Memory B cell (primary cell): ENCODE data around the gene GJD4.

Source experiments
- ATAC-seq: fragments of 150-1000 bp; cut with Tn5 transposase; 2 replicates; pipeline ENCODE4 v1.10.0; 2021; ENCODE audit warnings: low read depth, mild to moderate bottlenecking, moderate library complexity
- DNase-seq, 2 donors: peaks; one replicate each; pipeline ENCODE4 v3.0.0; 2022; ENCODE audit warnings: low spot score in 2 of 2
- H3K27ac Mint-ChIP-seq: one replicate; pipeline ENCODE4 v1.8.0; 2022; ENCODE audit warnings: mild to moderate bottlenecking, moderate library complexity, mixed read lengths
- H3K27me3 Mint-ChIP-seq: one replicate; pipeline ENCODE4 v1.8.0; 2022; ENCODE audit warnings: mixed read lengths
- H3K36me3 Mint-ChIP-seq: one replicate; pipeline ENCODE4 v1.8.0; 2022; ENCODE audit warnings: mild to moderate bottlenecking, mixed read lengths
- H3K4me1 Mint-ChIP-seq: one replicate; pipeline ENCODE4 v1.8.0; 2022; ENCODE audit warnings: mixed read lengths
- H3K4me3 Mint-ChIP-seq: one replicate; pipeline ENCODE4 v1.8.0; 2022; ENCODE audit warnings: mild to moderate bottlenecking, moderate library complexity, mixed read lengths
- H3K9me3 Mint-ChIP-seq: one replicate; pipeline ENCODE4 v1.8.0; 2022; ENCODE audit warnings: mixed read lengths

GJD4 gene

DNA sequence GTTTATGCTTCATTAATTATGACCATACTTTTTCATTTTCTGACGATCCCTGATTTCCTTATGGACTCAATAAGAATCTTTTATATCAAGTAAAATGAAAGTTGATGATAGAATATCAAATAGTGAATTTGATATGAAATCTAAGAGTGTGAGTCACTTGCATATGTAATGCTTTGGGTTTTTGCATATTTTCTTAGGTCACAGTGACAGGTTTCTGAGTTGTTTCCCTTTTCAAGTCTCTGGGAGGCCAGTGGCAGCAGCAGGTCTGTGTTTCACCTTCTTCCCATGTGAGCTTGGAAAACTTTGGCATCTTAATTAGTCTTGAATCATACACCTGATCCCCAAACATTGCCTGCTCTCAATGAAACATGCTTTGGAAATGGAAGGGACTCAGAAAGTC, 34.7 kb upstream of the GJD4 start:
- peaks cover 3% of the 10 kb centered on the region for H3K4me1 Mint-ChIP-seq
- no peak overlapping the region for H3K27ac Mint-ChIP-seq
- no peaks in the 10 kb centered on the region for H3K9me3 Mint-ChIP-seq
- no peaks in the 10 kb centered on the region for H3K27me3 Mint-ChIP-seq
- DNase-seq (no peak), ATAC-seq (no peak)
- H3K4me3 Mint-ChIP-seq = no peak overlapping the region
- H3K36me3 Mint-ChIP-seq = peaks cover 33% of the 10 kb centered on the region

- H3K4me1 Mint-ChIP-seq = no peaks in the 10 kb centered on the region
- H3K9me3 Mint-ChIP-seq = no peaks in the 10 kb centered on the region
- ATAC-seq (no peak), DNase-seq (no peak)
- H3K27me3 Mint-ChIP-seq = no peaks in the 10 kb centered on the region
- H3K36me3 Mint-ChIP-seq = peaks cover 27% of the 10 kb centered on the region
- no peak overlapping the region for H3K27ac Mint-ChIP-seq
- H3K4me3 Mint-ChIP-seq = no peak overlapping the region
Measured at GRCh38 chr10:35572583-35572982, 32.6 kb upstream of the GJD4 start.

GRCh38 chr10:35573796-35574195, 31.3 kb upstream of the GJD4 start:
- Mint-ChIP-seq H3K36me3 (peaks cover 24% of the 10 kb centered on the region), H3K4me1 (no peaks in the 10 kb centered on the region), H3K27ac (no peak overlapping the region), H3K4me3 (no peak overlapping the region), H3K9me3 (peaks cover 2% of the 10 kb centered on the region), H3K27me3 (no peaks in the 10 kb centered on the region)
- ATAC-seq (no peak), DNase-seq (no peak)

DNA sequence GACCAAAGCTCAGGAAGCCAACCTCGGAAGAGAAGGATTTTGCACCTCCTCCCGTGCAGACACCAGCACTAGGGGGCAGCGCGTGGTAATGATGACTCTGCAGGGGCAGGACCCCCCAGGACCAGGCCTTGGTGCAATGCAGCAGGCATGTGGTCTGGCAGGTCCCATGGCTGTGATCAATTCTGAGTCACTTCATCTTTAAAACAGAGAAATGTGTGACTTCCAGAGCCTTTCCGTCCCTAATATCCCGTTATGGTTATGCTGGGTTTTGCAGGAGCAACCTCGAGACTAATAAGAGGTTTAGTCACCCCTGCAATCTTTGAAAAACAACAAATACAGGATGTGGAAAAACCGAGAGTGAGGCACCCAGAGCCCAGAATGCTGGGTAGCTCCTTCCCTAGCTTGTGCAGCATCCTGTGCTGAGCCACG, 30.2 kb upstream of the GJD4 start:
- Mint-ChIP-seq H3K27ac (no peak overlapping the region), H3K36me3 (peaks cover 13% of the 10 kb centered on the region)
- no peak for DNase-seq

GRCh38 chr10:35575640-35576039, 29.5 kb upstream of the GJD4 start:
- peaks cover 2% of the 10 kb centered on the region for H3K27me3 Mint-ChIP-seq
- no peak overlapping the region for H3K4me3 Mint-ChIP-seq
- no peak overlapping the region for H3K27ac Mint-ChIP-seq
- H3K36me3 Mint-ChIP-seq = peaks cover 13% of the 10 kb centered on the region
- DNase-seq (no peak), ATAC-seq (no peak)
- no peaks in the 10 kb centered on the region for H3K4me1 Mint-ChIP-seq
- peaks cover 2% of the 10 kb centered on the region for H3K9me3 Mint-ChIP-seq

More for the DNA sequence above, 30.2 kb upstream of the GJD4 start:
- no peak overlapping the region for H3K4me3 Mint-ChIP-seq
- peaks cover 2% of the 10 kb centered on the region for H3K9me3 Mint-ChIP-seq
- no peak for ATAC-seq
- no peaks in the 10 kb centered on the region for H3K4me1 Mint-ChIP-seq
- peaks cover 2% of the 10 kb centered on the region for H3K27me3 Mint-ChIP-seq

- peaks cover 2% of the 10 kb centered on the region for H3K27me3 Mint-ChIP-seq
- no peak overlapping the region for H3K27ac Mint-ChIP-seq
- H3K4me3 Mint-ChIP-seq = no peak overlapping the region
- no peak for DNase-seq
- H3K36me3 Mint-ChIP-seq = peaks cover 13% of the 10 kb centered on the region
- H3K4me1 Mint-ChIP-seq = no peaks in the 10 kb centered on the region
- ATAC-seq = no peak
- peaks cover 2% of the 10 kb centered on the region for H3K9me3 Mint-ChIP-seq
Measured at GRCh38 chr10:35576730-35577129, 28.4 kb upstream of the GJD4 start.

GRCh38 chr10:35577926-35578617, 27.1 kb upstream of the GJD4 start:
- H3K4me1 Mint-ChIP-seq = no peaks in the 10 kb centered on the region
- ATAC-seq = no peak

DNA sequence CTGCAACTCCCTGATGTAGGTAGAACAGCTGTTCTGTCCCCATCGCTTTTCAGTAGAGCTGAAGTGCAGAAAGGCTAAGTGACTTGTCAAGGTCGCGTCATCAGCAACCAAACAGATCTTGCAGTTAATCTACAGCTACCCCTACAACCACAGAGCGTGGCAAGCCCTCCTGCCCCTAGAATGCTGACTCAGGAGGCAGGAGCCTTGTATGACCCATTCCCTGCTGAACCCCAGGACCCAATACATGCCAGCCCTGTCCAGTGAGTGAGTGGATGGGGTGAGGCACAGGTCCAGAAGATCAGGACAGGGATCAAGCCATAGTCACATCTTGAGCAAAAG, 26.6 kb upstream of the GJD4 start:
- Mint-ChIP-seq H3K4me1 (no peaks in the 10 kb centered on the region), H3K27me3 (peaks cover 2% of the 10 kb centered on the region), H3K27ac (no peak overlapping the region), H3K9me3 (peaks cover 2% of the 10 kb centered on the region), H3K4me3 (no peak overlapping the region), H3K36me3 (peaks cover 7% of the 10 kb centered on the region)
- DNase-seq (no peak), ATAC-seq (no peak)

More at GRCh38 chr10:35577926-35578617, 27.1 kb upstream of the GJD4 start:
- H3K36me3 Mint-ChIP-seq = peaks cover 9% of the 10 kb centered on the region
- H3K27ac Mint-ChIP-seq = no peak overlapping the region
- peaks cover 2% of the 10 kb centered on the region for H3K27me3 Mint-ChIP-seq
- DNase-seq = no peak
- H3K4me3 Mint-ChIP-seq = no peak overlapping the region
- peaks cover 2% of the 10 kb centered on the region for H3K9me3 Mint-ChIP-seq

- Mint-ChIP-seq H3K4me1 (no peaks in the 10 kb centered on the region), H3K9me3 (peaks cover 2% of the 10 kb centered on the region), H3K27ac (no peak overlapping the region), H3K27me3 (peaks cover 2% of the 10 kb centered on the region), H3K4me3 (no peak overlapping the region), H3K36me3 (peaks cover 7% of the 10 kb centered on the region)
- ATAC-seq (no peak), DNase-seq (no peak)
Measured at GRCh38 chr10:35579116-35579515, 26.0 kb upstream of the GJD4 start.

DNA sequence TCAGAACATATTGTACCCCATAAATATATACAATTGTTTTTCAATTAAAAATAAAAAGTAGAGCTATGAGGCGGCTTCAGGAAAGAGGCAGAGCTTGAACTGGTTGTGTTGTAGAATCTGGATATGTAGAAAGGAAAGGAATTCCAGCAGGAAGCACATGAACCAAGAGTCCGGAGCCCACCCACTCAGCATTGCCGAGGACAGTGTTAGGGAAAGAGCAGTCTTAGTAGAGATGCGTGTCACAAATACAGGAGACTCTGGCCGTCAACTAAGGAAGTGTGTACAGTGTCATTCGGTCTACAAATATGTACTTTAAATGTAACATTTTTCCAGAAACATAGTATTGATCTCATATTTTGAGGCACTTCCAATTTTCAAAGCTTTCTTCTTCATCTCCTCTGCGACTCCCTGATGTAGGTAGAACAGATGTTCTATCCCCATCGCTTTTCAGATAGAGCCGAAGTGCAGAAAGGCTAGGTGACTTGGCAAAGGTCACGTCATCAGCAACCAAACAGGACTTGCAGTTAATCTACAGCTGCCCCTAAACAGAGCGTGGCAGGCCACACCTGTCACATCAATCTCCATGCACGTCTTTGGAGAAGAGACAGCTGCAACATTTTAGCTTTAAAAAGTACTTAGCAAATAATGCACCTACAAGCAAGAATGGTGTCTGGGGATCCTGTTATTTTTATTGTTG, 25.3 kb upstream of the GJD4 start:
- no peak for ATAC-seq
- DNase-seq = no peak
- H3K27ac Mint-ChIP-seq = no peak overlapping the region
- H3K4me3 Mint-ChIP-seq = no peak overlapping the region
- H3K9me3 Mint-ChIP-seq = peaks cover 2% of the 10 kb centered on the region
- H3K4me1 Mint-ChIP-seq = no peaks in the 10 kb centered on the region
- peaks cover 7% of the 10 kb centered on the region for H3K36me3 Mint-ChIP-seq
- peaks cover 5% of the 10 kb centered on the region for H3K27me3 Mint-ChIP-seq

DNA sequence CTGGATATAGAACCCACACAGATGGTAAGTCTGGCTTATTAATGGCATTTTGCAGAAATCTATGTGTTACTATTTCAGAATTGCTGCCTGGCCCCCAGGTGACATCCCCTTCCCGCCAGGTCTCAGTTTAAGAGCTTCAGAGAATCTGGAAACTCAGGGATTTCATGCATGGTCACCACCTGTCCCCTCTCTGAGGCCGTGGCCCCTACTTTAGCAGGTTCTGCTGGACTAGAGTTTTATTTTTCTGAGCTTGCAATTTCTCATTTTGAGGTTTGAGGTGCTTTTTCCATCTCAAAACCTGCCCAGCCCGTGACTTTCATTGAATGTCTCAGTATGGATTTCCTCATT, 24.7 kb upstream of the GJD4 start:
- ATAC-seq = no peak
- H3K27me3 Mint-ChIP-seq = peaks cover 9% of the 10 kb centered on the region

GRCh38 chr10:35581655-35582054, 23.5 kb upstream of the GJD4 start:
- no peak for ATAC-seq
- peaks cover 2% of the 10 kb centered on the region for H3K9me3 Mint-ChIP-seq

More for the DNA sequence above, 24.7 kb upstream of the GJD4 start:
- H3K4me1 Mint-ChIP-seq = no peaks in the 10 kb centered on the region
- H3K9me3 Mint-ChIP-seq = peaks cover 2% of the 10 kb centered on the region
- H3K36me3 Mint-ChIP-seq = peaks cover 5% of the 10 kb centered on the region
- H3K4me3 Mint-ChIP-seq = no peak overlapping the region
- no peak overlapping the region for H3K27ac Mint-ChIP-seq
- DNase-seq = no peak

DNA sequence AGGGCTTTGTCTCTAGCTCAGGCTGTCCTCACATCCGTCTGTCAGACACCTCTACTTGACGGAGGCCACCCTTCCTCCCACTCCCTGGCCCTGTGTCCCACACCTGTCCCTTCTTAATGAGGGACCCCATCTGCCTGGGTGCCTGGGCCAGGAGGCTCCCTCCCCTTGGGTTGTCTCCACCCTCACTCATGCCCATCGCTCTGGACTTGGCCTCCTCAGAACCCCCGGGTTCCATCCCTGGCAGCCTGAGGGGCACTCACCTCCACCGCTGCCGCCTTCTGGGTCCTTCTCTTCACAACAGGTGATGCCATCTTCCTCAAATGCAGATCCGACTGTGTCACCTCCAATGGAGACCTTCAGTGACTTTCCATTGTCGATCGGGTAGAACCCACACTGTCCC, 20.2 kb upstream of the GJD4 start:
- Mint-ChIP-seq H3K27ac (no peak overlapping the region), H3K36me3 (no peaks in the 10 kb centered on the region), H3K9me3 (no peaks in the 10 kb centered on the region), H3K4me1 (no peaks in the 10 kb centered on the region), H3K27me3 (peaks cover 11% of the 10 kb centered on the region), H3K4me3 (no peak overlapping the region)
- ATAC-seq (no peak), DNase-seq (no peak)

More at GRCh38 chr10:35581655-35582054, 23.5 kb upstream of the GJD4 start:
- Mint-ChIP-seq H3K4me1 (no peaks in the 10 kb centered on the region), H3K27me3 (peaks cover 12% of the 10 kb centered on the region), H3K27ac (no peak overlapping the region), H3K36me3 (peaks cover 3% of the 10 kb centered on the region), H3K4me3 (no peak overlapping the region)
- DNase-seq = no peak

- Mint-ChIP-seq H3K4me3 (no peak overlapping the region), H3K27ac (no peak overlapping the region), H3K27me3 (peaks cover 11% of the 10 kb centered on the region), H3K36me3 (no peaks in the 10 kb centered on the region), H3K9me3 (no peaks in the 10 kb centered on the region), H3K4me1 (no peaks in the 10 kb centered on the region)
- DNase-seq = no peak
- ATAC-seq = no peak
Measured at GRCh38 chr10:35585356-35585755, 19.8 kb upstream of the GJD4 start.
